BE2C (cell line): ENCODE measurements around the gene VPS26A.
"Not testable (repeated sequence)": the region's sequence is repeated elsewhere in the genome, so short reads cannot be mapped to it uniquely, and the experiment has no call there.

Source experiments
- DNase-seq: peaks from one replicate; pipeline ENCODE4 v3.0.0-alpha.2; 2020
- H3K27me3 ChIP-seq: fragments of 250-450 bp; sonication (Bioruptor Pico); 2 replicates; pipeline ENCODE4 v1.5.1; 2020; ENCODE audit warnings: mild to moderate bottlenecking
- H3K36me3 ChIP-seq: fragments of 250-450 bp; sonication (Bioruptor Pico); 2 replicates; pipeline ENCODE4 v1.5.1; 2020; ENCODE audit warnings: mild to moderate bottlenecking
- H3K4me1 ChIP-seq: fragments of 250-450 bp; sonication (Bioruptor Pico); 2 replicates; pipeline ENCODE4 v1.5.1; 2020
- H3K4me3 ChIP-seq: 2 replicates; pipeline ENCODE4 v1.5.1; 2011; ENCODE audit warnings: low read depth, low read length
- H3K9me3 ChIP-seq: fragments of 250-450 bp; sonication (Bioruptor Pico); 2 replicates; pipeline ENCODE4 v1.5.1; 2020
- TF ChIP-seq, protein P1 (sequence below): IDR thresholded peaks from 2 replicates; pipeline ENCODE4 v1.5.1; 2012; ENCODE audit warnings: mild to moderate bottlenecking, low read depth, low read length

VPS26A gene

DNA sequence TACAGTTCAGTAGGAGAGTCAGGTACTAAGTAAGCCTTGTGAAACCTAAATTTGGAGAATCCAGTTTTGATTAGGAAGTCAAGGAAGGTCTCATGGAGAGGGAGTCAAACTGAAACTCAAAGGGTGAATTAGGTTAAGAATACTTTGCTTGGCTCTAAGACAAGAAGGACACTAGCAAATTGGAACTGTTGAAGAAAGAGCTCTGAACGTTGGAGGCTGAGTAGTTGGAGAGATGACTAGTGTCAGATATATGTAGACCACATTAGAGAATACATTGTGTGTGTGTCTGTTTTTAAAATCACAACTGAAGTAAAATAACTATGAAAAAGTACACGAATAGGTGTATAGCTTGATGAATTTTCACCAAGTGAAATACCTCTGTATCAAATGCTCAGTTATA, 6.3 kb downstream of the VPS26A start:
- Histone ChIP-seq H3K4me1 (no peaks in the 10 kb centered on the region), H3K36me3 (peaks cover 6% of the 10 kb centered on the region), H3K27me3 (no peaks in the 10 kb centered on the region), H3K4me3 (no peak overlapping the region), H3K9me3 (no peaks in the 10 kb centered on the region)
- no peak for DNase-seq
- TF ChIP-seq, protein P1, sequence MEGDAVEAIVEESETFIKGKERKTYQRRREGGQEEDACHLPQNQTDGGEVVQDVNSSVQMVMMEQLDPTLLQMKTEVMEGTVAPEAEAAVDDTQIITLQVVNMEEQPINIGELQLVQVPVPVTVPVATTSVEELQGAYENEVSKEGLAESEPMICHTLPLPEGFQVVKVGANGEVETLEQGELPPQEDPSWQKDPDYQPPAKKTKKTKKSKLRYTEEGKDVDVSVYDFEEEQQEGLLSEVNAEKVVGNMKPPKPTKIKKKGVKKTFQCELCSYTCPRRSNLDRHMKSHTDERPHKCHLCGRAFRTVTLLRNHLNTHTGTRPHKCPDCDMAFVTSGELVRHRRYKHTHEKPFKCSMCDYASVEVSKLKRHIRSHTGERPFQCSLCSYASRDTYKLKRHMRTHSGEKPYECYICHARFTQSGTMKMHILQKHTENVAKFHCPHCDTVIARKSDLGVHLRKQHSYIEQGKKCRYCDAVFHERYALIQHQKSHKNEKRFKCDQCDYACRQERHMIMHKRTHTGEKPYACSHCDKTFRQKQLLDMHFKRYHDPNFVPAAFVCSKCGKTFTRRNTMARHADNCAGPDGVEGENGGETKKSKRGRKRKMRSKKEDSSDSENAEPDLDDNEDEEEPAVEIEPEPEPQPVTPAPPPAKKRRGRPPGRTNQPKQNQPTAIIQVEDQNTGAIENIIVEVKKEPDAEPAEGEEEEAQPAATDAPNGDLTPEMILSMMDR = no peak

DNA sequence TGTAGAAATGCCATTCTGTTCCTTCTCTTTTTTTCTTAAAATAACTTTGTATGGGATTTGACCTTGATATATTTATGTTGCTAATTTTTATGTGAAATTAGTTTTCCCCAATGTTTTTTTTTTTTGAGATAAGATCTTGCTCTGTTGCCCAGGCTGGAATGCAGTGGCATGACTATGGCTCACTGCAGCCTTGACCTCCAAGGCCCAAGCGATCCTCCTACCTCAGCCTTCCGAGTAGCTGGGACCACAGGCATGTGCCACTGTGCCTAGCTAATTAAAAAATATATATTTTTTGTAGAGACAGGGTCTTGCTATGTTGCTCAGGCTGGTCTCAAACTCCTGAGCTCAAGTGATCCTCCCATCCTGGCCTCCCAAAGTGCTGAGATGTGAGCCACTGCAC, 16.0 kb downstream of the VPS26A start:
- DNase-seq = no peak
- Histone ChIP-seq H3K36me3 (no peaks in the 10 kb centered on the region; the same call in none of the 2 replicates), H3K27me3 (no peaks in the 10 kb centered on the region), H3K4me1 (no peaks in the 10 kb centered on the region), H3K9me3 (no peaks in the 10 kb centered on the region), H3K4me3 (no peak overlapping the region)
- TF ChIP-seq, protein P1 = no peak

DNA sequence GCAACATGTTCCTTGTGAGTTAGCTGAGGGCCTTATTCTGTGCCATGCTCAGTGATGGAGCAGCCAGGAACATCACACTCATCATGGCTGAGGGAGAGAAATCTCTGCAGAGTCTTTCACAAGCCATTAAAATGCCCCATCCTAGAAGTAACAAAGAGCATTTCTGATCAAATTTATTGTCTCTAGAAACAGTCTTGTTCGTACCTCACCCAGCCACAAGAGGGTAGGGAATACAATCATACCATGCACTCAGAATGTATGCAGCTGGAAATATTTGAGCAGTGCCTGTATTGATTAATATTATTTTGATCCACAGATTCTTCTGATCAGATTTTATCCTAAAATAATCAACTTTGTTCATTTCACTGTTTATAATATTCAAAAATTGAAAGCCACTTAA, 17.3 kb downstream of the VPS26A start:
- no peak overlapping the region for H3K4me3 ChIP-seq
- TF ChIP-seq, protein P1 = no peak
- no peaks in the 10 kb centered on the region for H3K9me3 ChIP-seq
- no peak for DNase-seq
- no peaks in the 10 kb centered on the region; the same call in none of the 2 replicates for H3K36me3 ChIP-seq
- no peaks in the 10 kb centered on the region for H3K27me3 ChIP-seq
- H3K4me1 ChIP-seq = no peaks in the 10 kb centered on the region

DNA sequence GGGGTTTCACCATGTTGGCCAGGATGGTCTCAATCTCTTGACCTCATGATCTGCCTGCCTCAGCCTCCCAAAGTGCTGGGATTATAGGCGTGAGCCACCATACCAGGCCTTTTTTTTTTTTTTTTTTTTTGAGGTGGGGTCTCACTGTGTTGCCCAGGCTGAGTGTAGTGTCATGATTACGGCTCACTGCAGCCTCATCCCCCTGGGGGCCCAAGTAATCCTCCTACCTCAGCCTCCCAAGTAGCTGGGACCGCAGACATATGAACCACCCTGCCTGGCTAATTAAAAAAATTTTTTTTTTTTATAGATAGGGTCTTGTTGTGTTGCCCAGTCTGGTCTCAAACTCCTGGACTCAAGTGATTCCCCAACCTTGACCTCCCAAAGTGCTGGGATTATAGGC, 18.1 kb downstream of the VPS26A start:
- H3K4me3 ChIP-seq, H3K27me3 ChIP-seq, DNase-seq, H3K9me3 ChIP-seq, H3K4me1 ChIP-seq, H3K36me3 ChIP-seq: not testable (repeated sequence)

DNA sequence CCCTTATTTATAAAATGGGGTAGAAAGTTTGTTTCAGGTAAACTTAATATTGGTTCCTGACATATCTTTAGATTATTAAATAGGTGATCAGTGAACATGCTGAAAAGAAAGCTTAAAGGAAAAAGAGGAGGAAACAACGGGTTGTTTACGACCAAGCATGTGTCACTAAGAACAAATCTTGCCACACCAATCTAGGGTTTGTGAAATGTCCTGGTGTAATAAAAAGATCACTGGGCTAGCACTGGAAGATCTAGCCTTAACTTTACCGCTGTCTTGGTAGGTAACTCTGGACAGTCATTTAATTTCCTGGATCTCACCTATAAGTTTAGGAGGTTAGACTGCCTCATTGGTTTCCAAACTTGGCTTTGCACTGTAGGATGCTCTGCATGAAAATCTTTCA, 19.0 kb downstream of the VPS26A start:
- no peaks in the 10 kb centered on the region for H3K27me3 ChIP-seq
- H3K4me3 ChIP-seq = no peak overlapping the region
- no peaks in the 10 kb centered on the region; the same call in 1 of the 2 replicates for H3K36me3 ChIP-seq
- no peak for DNase-seq
- TF ChIP-seq, protein P1 = no peak
- no peaks in the 10 kb centered on the region for H3K4me1 ChIP-seq
- no peaks in the 10 kb centered on the region for H3K9me3 ChIP-seq

DNA sequence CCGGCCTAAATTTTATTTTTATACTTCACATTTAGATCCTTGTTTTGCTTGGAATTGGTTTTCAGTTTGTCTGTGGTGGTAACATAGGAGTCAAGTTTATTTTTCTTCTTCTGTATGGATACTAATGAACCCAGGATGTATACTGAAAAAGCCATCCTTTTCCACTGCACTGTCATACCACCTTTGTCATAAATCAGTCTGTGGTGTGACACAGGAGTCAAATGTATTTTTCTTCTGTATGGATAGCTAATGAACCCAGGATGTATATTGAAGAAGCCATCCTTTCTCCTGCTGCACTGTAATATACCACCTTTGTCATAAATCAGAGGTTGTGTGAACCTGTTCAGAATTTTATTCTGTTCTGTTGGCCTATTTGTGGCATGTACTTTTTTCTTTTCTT, 21.4 kb downstream of the VPS26A start:
- no peak for DNase-seq
- H3K36me3 ChIP-seq = no peaks in the 10 kb centered on the region; the same call in 1 of the 2 replicates

More for the DNA sequence above, 21.4 kb downstream of the VPS26A start:
- no peaks in the 10 kb centered on the region for H3K4me1 ChIP-seq
- TF ChIP-seq, protein P1 = no peak
- no peaks in the 10 kb centered on the region for H3K27me3 ChIP-seq
- H3K4me3 ChIP-seq = no peak overlapping the region
- H3K9me3 ChIP-seq = no peaks in the 10 kb centered on the region
